ENCODE measurements around the gene GREB1L.

The GREB1L gene

DNA sequence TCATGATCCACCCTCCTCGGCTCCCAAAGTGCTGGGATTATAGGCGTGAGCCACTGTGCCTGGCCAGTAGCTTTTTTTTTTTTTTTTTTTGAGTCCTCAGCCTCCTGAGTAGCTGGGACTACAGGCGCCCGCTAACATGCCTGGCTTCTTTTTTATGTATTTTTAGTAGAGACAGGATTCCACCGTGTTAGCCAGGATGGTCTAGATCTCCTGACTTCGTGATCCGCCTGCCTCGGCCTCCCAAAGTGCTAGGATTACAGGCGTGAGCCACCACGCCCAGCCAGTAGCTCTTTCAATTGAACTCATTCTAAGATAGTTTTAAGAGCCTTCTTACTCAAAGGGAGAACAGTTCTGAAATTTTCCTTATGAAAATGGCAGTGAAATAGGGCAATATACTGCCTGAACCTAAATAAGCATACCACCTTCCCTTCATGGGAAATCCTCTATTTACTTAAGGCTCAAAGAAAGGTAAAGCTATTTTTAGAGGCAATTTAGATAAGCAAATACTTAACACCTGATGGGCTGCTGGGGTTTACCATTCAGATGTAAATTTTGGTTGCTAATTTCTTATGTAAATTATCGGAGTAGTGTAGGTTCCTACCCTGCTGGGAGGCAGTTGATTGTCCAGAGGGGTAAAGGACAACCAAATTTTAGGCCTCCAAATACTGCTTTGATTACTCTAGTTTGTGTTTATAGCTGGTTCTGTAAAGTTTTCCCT is 144.7 kb downstream of the GREB1L start:
- no peak for DNase-seq

DNA sequence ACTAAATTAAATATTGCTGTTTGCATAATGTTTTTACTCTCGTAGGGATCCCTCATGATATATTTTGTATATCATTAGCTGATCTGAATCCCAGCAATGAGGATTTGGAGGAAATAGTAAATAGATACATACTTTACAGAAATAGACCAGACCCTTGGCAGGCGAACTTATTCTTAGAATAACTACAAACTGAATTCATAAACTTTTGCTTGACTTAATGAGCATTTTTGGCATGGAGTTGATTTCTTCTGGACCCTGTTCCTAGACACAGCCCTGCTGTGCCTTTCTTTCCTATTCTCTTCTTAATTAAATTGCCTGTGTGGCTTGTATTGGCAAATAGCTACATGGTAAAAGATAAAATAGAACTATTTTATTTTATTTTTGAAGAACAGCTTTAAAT is 145.9 kb downstream of the GREB1L start:
- no peak for DNase-seq

DNA sequence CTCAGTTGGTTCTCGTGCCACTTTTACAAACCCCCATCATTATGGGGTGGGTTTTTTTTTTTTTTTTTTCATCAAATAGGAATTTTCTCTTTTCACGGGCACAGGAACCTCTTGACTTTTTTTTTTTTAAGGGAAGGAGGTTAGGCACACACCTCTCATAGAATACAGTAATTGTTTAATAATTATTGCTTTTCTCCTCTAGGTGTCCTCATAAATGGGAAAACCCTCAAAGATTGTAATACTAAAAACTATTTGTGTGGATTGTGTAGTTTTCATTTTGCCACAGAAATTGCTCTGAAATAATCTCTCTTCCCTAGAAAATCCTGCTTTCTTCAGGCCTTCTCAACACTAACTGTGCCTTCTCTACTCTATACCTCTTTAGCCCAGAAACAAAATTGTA is 147.3 kb downstream of the GREB1L start:
- DNase-seq: no peak

DNA sequence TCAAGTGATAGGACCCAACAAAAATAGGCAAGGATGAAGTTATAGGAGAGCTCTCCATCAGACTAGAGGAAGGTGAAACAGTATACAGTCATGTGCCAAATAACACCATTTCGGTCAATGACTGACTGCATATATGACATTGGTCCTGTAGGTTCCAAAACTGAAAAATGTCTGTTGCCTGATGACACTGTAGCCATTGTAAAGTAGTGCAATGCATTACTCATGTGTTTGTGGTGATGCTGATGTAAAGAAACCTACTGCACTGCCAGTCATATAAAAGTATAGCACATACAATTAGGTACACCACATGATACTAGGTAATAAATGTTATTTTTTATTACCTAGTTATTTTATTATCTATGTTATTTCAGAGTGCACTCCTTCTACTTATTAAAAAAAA is 147.9 kb downstream of the GREB1L start:
- DNase-seq: no peak

DNA sequence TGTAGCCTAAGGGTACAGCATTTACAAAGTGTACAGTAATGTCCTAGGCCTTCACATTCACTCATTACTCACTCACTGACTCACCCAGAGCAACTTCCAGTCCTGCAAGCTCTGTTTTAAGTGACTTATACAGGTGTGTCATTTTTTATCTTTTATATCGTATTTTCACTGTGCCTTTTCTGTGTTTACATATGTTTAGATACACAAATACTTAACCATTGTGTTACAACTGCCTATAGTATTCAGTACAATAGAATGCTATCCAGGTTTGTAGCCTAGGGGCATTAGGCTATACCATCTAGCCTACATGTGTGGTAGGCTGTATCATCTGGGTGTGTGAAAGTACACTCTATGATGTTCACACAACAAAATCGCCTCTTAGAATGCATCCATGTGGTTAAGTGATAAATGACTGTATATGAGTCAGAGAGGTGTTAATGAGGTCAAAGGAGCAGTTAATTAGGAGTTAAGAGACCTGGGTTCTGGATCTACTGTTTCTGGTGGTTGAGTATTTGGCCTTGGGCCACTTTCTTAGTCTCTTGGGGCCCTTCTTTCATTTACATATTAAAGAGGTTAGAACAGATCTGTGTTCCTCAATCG is 149.1 kb downstream of the GREB1L start:
- no peak for DNase-seq

DNA sequence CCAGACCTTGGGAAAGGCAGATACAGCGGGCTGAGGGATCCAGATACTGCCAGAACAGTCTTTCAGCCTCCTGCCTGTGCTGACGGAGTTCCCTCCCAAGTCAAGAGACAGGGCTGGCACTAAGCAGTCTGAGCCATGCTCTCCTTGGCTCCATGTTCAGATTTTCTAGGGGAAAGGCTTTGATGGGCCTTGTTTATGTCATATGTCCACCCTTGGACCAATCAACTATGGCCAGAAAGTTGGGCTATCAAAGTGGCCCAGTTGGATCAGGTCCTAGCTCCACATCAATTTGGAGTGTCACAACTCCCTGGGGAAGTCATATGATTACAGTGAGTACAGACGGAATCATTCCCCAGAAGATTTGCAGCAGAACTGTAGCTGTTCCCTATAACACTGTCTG is 152.0 kb downstream of the GREB1L start:
- no peak for DNase-seq

DNA sequence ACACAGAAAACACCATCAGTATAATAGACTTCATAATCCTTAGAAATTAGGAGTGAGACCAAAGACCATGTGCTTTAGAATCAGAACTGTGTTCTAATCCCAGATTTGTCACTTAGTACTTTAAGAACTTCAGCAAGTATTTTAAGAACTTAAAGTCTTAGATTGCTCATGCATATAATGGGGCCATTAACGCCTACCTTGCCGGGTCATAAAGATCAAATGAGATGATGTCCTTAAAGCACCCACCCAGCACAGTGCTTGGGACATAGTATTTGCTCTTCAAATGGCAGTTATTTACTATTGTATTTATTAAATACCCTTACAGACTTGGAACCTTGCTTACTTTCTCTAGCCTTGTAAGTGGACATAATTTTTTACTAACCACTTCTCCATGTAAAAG is 156.1 kb downstream of the GREB1L start:
- no peak for DNase-seq

DNA sequence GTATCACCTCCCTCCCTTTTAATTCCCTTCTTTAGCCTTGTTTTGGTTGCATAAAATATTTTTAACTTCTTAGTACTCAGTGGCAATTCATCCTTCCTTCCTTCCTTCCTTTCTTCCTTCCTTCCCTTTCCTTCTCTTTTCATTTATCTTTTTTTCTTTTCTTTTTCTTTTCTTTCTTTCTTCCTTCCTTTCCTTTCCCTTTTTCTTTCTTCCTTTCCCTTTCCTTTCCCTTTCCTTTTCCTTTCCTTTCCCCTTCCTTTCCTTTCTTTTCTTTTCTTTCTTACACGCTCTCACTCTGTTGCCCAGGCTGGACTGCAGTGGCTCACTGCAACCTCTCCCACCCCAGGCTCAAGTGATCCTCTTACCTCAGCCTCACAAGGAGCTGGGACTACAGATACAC is 160.2 kb downstream of the GREB1L start:
- no peak for DNase-seq

DNA sequence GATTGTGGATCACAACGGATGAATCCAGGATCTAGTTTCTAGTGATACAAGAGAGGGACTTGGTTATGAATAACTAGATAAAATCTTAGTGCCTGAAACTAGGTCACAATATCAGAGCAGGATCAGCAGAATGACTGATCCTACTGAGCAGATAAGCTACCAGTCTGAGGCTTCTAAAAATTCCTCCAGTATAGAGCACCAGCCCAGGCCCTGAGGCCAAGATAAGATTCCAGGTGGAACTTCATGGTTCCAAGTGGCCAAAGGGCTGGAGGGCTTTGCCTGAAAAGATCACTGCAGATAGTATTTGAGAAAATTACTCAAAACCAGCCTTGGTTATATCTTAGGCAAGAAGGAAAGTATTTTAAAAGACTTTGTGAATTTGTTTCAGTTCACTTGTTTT is 162.4 kb downstream of the GREB1L start:
- DNase-seq: no peak

DNA sequence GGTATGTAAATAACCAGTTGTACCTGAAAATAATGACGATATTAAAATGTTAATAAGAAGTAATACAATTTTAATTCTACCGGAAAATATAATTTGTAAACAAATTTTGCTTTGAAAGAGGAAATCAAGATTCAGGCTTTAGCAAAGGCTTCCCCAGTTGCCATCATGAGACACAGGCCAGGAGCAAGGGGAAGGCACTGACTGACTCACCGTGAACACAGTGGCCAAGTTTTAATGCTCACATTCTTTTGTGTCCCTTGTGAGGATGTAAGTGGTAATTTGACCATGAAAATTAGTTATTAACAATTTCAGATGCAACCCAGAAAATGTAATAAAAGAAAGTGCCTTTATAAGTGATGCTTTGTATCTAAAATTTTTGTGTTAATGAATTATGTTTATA is 164.1 kb downstream of the GREB1L start:
- DNase-seq: no peak

DNA sequence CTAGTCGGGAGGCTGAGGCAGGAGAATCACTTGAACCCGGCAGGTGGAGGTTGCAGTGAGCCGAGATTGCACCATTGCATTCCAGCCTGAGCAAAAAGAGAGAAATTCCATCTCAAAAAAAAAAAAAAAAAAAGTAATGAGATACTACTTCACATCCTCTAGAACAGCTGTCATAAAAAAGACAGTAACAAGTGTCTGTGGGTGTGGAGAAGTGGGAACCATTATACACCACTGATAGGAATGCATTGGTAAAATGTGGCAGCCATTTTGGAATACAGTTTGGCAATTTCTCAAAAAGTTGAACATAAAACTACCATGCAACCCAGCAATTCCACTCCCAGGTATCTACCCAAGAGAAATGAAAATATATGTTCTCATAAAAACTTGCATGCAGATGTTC is 166.6 kb downstream of the GREB1L start:
- no peak for DNase-seq

DNA sequence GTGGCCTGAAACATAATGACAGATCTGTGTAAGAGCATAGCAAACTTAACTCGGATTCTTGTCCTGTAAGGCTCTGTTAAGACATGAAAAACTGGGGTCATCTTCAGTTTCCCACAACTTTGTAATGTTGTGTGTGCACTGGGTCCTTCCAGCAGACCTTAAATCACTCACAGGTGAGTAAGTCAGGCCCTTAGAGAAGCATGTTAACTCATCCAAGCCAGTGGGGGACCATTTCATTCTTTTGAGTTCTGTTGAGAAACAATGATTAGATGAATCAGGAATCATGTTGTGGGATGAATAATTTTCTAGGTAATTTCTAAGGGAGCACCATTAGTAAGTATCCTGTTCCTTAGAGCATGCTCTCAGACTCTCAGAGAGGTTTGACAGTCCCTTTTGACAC is 191.4 kb downstream of the GREB1L start:
- no peak for DNase-seq

DNA sequence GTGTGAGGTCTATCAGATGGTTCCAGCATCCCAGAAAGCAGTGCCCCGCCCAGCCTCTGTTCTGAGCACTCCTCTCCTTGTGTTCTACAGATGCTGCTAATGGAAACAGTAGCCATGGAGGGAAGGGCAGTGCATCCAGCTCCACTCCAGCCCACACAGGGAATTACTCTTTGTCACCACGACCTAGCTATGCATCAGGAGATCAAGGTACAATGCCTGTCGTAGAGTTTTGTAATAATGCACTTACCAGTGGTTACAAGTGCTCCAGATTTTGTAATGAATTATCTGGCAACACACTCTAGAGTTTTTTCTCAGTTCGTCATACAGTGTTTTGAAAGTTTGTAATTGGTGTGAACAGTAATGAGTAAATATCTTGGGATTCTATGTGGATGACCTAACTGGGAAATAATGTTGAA is 197.4 kb downstream of the GREB1L start:
- DNase-seq: no peak

DNA sequence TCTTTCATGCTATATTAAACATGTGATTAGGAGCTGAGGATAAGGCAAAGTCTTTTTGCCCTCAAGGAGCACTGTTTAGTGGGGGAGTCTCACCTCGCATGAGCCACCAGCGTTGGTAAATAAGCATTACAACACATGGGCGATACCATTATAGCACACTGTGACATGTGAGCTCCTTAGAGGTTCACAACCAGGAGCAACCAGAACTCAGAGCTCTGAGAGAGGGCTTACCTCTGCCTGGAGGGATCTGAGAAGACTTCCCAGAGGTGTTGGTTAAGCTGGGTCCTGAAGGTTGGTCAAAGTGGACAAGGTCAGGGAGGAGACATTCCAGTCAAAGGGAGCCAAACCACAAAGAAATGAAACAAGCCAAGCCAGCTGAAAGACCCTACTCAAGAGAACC is 199.6 kb downstream of the GREB1L start:
- DNase-seq: no peak

DNA sequence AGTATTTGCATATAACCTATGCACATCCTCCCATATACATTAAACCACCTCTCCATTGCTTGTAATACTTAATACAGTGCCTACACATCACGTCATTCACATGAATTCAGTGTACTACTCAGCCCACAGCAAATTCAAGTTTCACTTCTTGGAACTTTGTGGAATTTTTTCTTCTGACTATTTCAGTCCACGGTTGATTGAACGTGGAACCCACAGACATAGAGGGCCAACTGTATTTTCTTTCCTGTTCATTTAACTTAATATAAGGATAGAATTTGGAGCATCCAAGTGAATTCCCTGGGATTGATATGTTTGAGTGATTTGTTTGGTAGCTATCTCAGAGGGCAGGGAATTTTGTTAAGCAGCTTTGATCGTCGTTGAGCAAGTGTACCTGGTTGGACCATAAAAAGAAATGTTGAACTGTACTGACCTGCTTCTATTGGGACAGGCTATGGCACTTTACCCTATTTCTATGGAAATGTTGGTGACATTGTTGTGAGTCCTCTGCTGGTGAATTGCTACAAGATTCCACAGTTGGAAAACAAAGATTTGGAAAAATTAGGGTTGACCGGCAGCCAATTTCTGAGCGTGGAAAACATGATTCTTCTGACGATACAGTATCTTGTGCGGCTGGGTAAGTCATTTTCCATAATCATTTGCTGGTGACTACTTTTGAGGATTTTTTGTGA is 201.9 kb downstream of the GREB1L start:
- DNase-seq: no peak

DNA sequence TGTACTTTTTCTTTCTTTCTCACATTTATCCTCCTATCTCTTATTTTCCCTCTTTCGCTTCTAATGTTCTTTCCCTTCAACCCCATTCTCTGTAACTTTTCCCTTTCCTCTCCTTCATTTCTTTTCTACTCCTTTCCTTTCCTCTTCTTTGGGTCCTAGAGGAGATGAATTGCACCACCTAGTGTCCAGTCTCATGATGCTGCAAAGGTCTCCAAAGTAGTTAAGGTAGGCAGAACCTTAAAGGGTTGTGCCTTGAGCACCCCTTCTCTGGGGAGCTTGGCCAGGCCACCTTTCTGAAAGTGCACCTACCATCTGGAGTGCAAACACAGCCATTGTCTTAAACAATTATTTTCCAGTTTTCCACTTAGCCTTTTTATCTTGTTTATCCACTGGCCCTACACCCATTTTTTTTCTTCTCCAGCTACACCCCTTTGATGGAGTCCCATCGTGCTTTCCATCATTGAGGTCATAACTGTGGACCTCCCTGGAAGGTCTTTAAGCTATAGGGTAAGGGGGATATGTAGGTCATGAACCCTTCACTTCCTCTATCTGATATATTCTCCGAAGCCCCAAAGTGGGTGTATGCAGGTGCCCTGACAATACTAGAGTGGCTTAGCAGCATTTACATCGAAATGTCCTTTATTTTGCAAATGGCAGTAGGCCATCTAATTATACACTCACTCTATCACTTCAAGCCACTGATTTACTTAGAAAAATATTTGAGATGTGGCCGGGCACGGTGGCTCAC is 202.6 kb downstream of the GREB1L start:
- DNase-seq: peak; percentile 20

DNA sequence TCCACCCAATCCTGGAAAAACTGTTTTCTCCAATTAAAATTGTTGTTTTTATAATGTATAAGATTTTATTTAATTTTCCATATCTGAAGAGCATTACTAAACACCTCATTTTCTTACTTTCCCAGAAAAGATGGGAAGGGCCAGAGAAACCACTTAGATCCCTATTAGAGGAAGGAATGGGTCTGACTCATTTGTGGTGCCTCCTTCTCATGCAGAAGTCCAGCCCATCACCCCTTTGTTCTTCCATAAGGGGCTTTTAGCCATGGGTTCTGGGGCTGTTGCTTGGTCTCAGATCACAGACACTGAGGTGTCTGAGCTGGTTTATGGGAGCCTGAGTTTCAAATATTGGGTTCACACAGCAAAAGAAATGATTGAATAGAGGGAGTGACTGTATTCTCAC is 206.3 kb downstream of the GREB1L start:
- DNase-seq: no peak

DNA sequence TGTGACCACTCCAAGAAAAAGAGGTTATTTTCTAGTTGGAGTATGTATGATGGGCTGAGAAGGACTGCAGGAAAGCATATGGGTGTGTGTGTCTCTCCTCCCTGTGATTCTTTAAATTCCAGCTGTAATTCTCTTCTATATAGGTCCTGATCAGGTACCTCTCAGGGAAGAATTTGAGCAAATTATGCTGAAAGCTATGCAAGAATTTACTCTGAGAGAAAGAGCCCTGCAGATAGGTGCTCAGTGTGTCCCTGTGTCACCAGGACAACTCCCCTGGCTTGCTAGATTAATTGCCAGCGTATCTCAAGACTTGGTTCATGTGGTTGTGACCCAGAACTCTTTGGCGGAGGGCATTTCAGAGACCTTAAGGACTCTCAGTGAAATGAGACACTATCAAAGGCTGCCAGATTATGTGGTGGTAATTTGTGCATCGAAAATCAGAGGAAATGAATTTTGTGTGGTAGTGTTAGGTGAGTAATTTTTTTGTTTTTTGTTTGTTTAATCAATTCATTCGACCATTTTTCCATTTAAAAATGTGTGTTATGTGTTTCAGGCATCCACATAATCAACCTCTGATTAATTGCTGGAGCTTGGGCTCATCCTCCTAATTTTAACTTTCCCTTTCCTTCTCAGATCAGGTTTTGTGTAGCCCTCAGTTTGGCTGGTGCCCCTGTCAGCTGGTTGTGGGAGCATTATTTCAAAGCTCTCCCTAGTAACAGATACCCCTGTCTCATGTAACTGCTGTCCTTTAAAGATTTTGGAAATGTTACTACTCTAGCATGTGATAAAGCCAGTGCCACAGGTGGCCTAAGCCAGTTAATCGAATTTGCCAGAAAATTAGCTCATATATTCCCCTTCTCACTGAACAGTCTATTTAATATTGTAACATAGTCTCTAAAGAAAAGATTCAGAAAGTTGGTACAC is 207.6 kb downstream of the GREB1L start:
- DNase-seq: no peak

DNA sequence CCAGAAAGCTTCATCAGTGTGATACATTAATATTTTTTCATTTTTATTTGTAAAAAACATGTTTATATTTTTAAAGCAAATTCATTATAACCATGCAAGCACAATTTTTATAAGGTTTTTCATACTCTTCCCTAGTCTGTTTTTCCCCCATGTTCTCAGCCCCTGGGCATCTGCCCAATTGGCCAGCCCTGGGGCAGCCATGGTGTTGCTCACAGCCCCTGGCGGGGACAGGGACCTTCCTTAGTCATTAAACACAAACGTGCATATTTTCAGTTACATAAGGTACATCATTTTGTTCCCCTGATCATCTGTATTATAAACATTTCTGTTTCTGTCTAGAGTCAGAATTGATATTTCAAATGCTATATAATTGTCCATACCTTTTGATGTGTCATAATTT is 208.5 kb downstream of the GREB1L start:
- DNase-seq: no peak

DNA sequence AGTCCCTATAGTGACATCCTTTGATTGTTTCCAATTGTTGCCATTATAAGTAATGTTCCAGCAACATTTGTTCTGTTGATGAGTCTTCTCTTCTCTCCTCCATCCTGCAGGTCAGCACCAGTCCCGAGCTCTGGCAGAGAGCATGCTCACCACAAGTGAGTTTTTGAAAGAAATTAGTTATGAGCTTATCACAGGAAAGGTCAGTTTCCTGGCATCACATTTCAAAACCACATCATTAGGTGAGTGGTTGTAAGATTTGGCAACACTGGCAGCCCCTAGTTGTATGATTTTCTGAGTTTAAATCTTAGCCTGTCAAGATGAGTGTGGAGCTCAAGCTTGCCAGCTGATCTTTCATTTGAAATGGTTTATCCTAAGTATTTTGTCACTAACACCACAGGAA is 208.9 kb downstream of the GREB1L start:
- no peak for DNase-seq

DNA sequence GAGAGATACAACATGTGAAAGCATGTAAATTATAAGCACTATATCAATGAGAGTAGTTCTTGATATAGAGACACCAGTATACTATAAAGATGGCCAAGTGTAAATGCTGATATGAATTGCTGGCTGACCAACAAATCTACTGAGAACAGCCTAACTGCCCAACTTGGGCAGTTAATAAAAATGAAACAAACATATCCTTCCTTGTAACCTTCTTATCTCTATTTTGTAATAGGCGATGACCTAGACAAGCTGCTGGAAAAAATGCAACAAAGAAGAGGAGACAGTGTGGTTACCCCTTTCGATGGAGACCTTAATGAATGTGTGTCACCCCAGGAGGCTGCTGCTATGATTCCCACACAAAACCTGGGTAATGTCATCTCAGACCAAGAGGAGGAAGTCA is 209.8 kb downstream of the GREB1L start:
- DNase-seq: no peak

DNA sequence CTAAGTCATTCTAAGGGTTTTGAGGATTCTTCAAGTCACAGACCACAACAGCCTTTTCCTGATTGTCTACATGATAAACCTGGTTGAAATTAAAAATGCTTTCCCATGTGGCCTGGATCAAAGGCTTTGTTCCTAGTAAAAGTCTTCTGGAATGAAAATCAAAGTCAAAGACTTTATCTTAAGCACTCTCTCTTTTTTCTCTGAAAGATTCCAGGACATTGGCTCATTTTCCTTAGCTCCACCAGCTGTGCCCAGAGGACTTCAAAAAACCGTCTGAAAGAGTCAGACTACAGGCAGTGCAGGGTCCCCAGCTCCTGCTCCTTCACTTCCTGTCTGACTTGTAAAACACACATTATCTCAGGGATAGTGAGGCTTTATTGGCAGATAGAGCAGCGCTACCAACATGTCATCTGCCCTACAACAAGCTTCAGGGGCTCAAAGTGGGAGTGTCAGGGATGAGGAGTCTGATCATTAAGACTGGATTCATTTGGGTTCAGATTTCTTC is 210.3 kb downstream of the GREB1L start:
- no peak for DNase-seq
